ENCODE data around the gene NKX2-2.

The NKX2-2 gene

DNA sequence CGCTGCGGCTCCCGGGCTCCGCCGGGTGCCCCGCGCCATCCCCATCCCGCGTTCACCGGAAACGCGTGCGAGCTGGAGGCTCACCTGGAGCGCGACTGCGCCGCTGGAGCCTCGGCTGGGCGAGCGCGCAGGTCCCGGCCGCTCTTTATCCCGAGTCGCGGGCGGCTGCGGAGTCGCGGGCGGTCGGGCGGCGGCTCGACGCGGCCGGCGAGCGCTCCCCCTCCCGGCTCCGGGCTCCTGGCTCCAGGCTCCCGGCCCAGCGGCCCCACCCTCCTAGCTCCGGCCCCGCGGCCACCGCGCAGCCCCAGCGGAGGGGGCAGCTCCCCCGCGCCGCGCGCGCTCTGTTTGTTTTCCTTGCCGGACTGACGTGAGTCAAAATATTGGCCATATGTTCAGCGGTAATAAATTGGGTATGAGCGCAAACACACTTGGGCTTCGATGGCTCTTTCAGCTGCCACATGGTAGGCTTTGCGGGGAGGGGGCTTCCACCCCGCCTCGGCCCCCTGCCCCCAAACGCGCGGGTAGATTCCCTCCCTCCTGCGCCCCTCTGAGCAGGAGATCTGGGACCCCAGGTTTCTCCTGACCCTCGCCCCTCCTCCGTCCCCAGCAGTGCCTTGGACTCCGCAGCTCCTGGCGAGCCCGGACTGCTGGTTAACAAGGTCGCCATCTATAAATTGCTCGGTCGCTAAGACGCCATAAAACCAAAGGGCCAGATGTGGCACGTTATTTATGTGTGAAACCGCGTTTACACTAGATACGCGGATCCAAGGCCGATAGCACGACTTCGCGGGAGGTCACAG, 8.8 kb upstream of the NKX2-2 start:
- DNase-seq (ENCODE audit: extremely low spot score), result peak; percentile 61
- TF ChIP-seq NFRKB (IDR thresholded peaks at IDR 0.05) (no peak), FOXK2 (IDR thresholded peaks at IDR 0.05) (no peak), L3MBTL2 (conservative IDR thresholded peaks at IDR 0.05) (peak; percentile 77), TARDBP (IDR thresholded peaks at IDR 0.05) (no peak)
- CTCF ChIA-PET, result interaction anchor here (1.0 to 1.9 kb wide), 3 partner anchors 92 to 658 kb away, joined by 3 to 8 read pairs (median 5); no protein-coding TSS in a partner anchor
- POLR2A ChIA-PET, result interaction anchor here (1.0 to 2.5 kb wide), 8 partner anchors 9 to 684 kb away, joined by 3 to 12 read pairs (median 4); partner anchors contain the start of genes NKX2-2 and XRN2

GRCh38 chr20:21521596-21522480, 8.0 kb upstream of the NKX2-2 start:
- ChIA-PET CTCF (interaction anchor here (0.6 to 1.9 kb wide), 16 partner anchors 8 to 697 kb away, joined by 3 to 25 read pairs (median 4); no protein-coding TSS in a partner anchor), POLR2A (interaction anchor here (0.7 to 2.5 kb wide), 15 partner anchors 8 to 683 kb away, joined by 3 to 12 read pairs (median 4); partner anchors contain the start of genes KIZ, NKX2-2 and XRN2)
- peak; percentile 2; the same call in 1 of the 2 replicates for TF ChIP-seq L3MBTL2 (conservative IDR thresholded peaks at IDR 0.05)
- TF ChIP-seq, protein P1, sequence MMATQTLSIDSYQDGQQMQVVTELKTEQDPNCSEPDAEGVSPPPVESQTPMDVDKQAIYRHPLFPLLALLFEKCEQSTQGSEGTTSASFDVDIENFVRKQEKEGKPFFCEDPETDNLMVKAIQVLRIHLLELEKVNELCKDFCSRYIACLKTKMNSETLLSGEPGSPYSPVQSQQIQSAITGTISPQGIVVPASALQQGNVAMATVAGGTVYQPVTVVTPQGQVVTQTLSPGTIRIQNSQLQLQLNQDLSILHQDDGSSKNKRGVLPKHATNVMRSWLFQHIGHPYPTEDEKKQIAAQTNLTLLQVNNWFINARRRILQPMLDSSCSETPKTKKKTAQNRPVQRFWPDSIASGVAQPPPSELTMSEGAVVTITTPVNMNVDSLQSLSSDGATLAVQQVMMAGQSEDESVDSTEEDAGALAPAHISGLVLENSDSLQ (IDR thresholded peaks at IDR 0.05), result no peak
- peak; percentile 32 for DNase-seq (ENCODE audit: extremely low spot score)

DNA sequence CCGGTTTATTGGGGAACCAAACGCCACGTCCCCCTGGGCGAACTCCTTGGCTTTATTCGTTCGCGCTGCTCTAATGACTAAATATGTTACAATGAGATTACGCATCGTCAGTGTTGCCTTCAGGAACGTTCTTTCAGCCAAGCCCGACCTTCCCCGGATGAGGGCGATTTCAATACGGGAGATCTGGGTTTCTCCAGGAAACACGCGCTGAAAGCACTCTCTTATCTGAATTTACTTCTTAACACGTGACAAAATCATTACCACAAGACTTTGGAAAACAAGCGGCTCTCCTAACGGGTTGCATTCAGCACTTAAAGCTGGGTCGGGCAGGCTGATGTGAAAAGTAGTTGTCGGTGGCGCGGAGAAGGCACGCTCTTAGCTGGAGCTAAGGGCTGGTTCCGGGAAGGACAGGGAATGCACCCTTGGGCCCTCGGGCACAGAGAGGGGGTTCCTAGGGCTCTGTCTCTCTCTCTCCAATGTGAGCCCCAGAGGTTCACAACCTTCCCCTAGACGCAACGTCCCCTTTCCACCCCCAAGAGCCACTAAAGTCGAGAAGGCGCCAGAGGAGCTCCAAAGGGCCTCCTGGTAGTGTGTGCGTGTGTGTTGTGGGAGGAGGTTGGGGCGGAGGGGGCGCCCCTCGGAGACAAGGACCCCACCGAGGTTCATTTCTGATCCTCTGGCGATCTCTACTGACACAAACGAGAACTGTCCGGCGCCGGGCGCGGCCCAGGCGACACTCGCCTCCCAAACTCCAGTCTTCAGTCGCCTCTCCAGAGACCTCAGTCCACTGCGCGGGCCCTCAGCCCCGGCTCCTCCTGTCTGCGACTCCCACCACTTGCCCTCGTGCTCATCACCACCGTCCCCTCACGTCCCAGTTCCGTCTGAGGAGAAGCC, 7.1 kb upstream of the NKX2-2 start:
- peak; percentile 67 for DNase-seq (ENCODE audit: extremely low spot score)
- POLR2A ChIA-PET, result interaction anchor here (0.7 to 2.5 kb wide), 11 partner anchors 12 to 682 kb away, joined by 3 to 12 read pairs (median 4); partner anchors contain the start of genes KIZ and XRN2
- TF ChIP-seq L3MBTL2 (conservative IDR thresholded peaks at IDR 0.05) (peak; percentile 48; the same call in 1 of the 2 replicates), FOXK2 (IDR thresholded peaks at IDR 0.05) (no peak), FOXM1 (IDR thresholded peaks at IDR 0.05; ENCODE audit: borderline replicate concordance) (no peak)
- CTCF ChIA-PET, result interaction anchor here (0.6 to 1.9 kb wide), 19 partner anchors 9 to 696 kb away, joined by 3 to 25 read pairs (median 3); no protein-coding TSS in a partner anchor

DNA sequence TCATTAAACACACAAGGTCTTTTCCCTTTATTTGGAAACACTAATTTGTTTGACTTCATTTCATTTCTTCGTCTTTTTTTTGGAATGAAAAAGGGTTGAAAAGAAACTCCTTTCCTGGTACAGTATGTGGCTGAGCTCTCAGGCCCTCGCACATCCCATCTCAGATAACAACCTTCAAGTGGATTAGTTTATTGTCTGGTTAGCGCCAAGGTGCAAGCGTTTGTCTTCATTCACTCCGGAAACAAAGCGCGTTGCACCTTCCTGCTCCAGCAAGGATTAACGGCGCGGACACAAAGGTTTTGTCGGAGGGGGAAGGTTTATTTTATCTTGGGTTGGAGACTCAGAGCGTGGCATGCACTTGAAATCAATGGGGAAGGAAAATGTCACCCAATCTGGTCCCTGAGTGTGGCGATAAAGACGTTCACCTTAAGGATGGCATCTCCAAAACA, 5.3 kb upstream of the NKX2-2 start:
- ChIA-PET CTCF (interaction anchor here (0.8 to 1.1 kb wide), 2 partner anchors 284 to 659 kb away, joined by 3 to 5 read pairs; no protein-coding TSS in a partner anchor), POLR2A (interaction anchor here (1.3 kb wide), 1 partner anchor 14 kb away, joined by 3 read pairs; no protein-coding TSS in a partner anchor)
- TF ChIP-seq CTBP1 (IDR thresholded peaks at IDR 0.05; ENCODE audit: borderline replicate concordance), result no peak
- TF ChIP-seq NFRKB (IDR thresholded peaks at IDR 0.05), result no peak
- TF ChIP-seq ARNT (IDR thresholded peaks at IDR 0.05), result no peak
- no peak for TF ChIP-seq ZNF384 (IDR thresholded peaks at IDR 0.05)
- no peak for TF ChIP-seq SP1 (IDR thresholded peaks at IDR 0.05)
- TF ChIP-seq FOXK2 (IDR thresholded peaks at IDR 0.05), result no peak
- TF ChIP-seq, protein P1 (IDR thresholded peaks at IDR 0.05), result no peak
- TF ChIP-seq SUZ12 (IDR thresholded peaks at IDR 0.05), result no peak
- no peak for TF ChIP-seq BHLHE40 (IDR thresholded peaks at IDR 0.05; ENCODE audit: borderline replicate concordance)
- no peak for TF ChIP-seq TARDBP (IDR thresholded peaks at IDR 0.05)
- TF ChIP-seq ELF4 (IDR thresholded peaks at IDR 0.05), result no peak
- no peak for TF ChIP-seq HDGF (IDR thresholded peaks at IDR 0.05; ENCODE audit: borderline replicate concordance)
- TF ChIP-seq FOXA1 (IDR thresholded peaks at IDR 0.05), result no peak
- TF ChIP-seq LEF1 (IDR thresholded peaks at IDR 0.05; ENCODE audit: borderline replicate concordance), result no peak
- DNase-seq (ENCODE audit: extremely low spot score), result no peak

GRCh38 chr20:21518292-21518991, 4.6 kb upstream of the NKX2-2 start:
- TF ChIP-seq ARNT (IDR thresholded peaks at IDR 0.05), result no peak
- TF ChIP-seq LEF1 (IDR thresholded peaks at IDR 0.05; ENCODE audit: borderline replicate concordance), result no peak
- no peak for TF ChIP-seq ZNF384 (IDR thresholded peaks at IDR 0.05)
- TF ChIP-seq FOXA1 (IDR thresholded peaks at IDR 0.05), result no peak
- no peak for TF ChIP-seq NFRKB (IDR thresholded peaks at IDR 0.05)
- TF ChIP-seq TARDBP (IDR thresholded peaks at IDR 0.05), result no peak
- no peak for TF ChIP-seq FOXK2 (IDR thresholded peaks at IDR 0.05)
- TF ChIP-seq, protein P1 (IDR thresholded peaks at IDR 0.05), result no peak
- no peak for TF ChIP-seq SP1 (IDR thresholded peaks at IDR 0.05)
- no peak for TF ChIP-seq ELF4 (IDR thresholded peaks at IDR 0.05)
- TF ChIP-seq L3MBTL2 (conservative IDR thresholded peaks at IDR 0.05), result no peak
- no peak for TF ChIP-seq HDGF (IDR thresholded peaks at IDR 0.05; ENCODE audit: borderline replicate concordance)
- TF ChIP-seq CTBP1 (IDR thresholded peaks at IDR 0.05; ENCODE audit: borderline replicate concordance), result no peak
- TF ChIP-seq SUZ12 (IDR thresholded peaks at IDR 0.05), result no peak
- TF ChIP-seq FOXM1 (IDR thresholded peaks at IDR 0.05; ENCODE audit: borderline replicate concordance), result no peak
- DNase-seq (ENCODE audit: extremely low spot score), result no peak
- ChIA-PET CTCF (interaction anchor here (0.6 kb wide), 1 partner anchor 13 kb away, joined by 4 read pairs; no protein-coding TSS in a partner anchor), POLR2A (no interaction called here)
